Activated CD4-positive, alpha-beta T cell treated with anti-CD3 and anti-CD28 coated beads, Interleukin-2, amount 50 U/mL, for 24 hours (primary cell): Measurements from ENCODE around the gene SLC35G6.
"Not testable (repeated sequence)": the region's sequence is repeated elsewhere in the genome, so short reads cannot be mapped to it uniquely, and the experiment has no call there.

Experiments
- DNase-seq, 2 donors: peaks; one replicate each; pipeline ENCODE4 v3.0.0-alpha.2; 2020; ENCODE audit warnings: low read depth in 1 of 2, low spot score in 1 of 2

The SLC35G6 gene

DNA sequence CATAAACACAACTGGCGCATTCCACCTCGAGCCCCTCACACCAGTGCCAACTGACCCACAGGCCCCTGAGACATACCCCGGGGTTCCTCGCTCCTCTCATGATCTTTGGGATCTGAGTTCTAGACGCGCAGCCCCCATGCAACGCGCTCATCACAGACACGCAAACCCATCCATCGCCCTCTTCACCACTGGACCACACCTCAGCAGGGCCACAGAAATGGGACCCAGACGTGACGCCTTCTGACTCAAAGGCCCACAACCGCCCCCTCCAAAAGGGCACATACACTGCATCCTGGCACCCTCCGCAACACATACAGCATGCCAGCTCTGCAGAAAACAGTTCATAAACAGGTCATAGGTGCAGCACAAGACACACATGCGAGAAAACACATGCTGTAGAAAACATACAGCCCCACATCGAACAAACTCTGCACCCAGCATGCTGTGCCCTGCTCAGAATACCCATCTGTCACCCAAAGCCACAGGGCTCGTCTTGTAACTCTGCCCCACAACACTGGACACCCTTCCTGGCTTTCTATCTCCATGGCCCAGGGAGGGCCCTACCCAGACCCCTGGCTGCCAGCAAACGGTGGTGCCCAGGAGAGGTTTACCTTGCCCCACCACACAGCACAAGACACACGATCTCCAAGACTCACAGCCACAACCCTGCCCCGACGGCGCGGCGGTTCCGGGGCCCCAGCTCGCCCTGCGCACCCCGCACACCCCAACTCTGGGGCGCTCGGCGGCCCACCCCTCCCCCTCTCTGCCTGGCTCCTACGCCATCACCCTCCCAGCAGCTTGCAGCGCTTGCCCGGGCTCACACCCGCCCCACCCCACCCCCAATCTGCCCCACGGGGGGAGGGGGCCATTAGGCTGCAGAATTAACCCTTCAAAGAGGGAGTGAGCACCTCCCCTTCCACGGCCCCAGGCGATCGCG is 2.7 kb upstream of the SLC35G6 start:
- DNase-seq, result peak; percentile 18 to 30

DNA sequence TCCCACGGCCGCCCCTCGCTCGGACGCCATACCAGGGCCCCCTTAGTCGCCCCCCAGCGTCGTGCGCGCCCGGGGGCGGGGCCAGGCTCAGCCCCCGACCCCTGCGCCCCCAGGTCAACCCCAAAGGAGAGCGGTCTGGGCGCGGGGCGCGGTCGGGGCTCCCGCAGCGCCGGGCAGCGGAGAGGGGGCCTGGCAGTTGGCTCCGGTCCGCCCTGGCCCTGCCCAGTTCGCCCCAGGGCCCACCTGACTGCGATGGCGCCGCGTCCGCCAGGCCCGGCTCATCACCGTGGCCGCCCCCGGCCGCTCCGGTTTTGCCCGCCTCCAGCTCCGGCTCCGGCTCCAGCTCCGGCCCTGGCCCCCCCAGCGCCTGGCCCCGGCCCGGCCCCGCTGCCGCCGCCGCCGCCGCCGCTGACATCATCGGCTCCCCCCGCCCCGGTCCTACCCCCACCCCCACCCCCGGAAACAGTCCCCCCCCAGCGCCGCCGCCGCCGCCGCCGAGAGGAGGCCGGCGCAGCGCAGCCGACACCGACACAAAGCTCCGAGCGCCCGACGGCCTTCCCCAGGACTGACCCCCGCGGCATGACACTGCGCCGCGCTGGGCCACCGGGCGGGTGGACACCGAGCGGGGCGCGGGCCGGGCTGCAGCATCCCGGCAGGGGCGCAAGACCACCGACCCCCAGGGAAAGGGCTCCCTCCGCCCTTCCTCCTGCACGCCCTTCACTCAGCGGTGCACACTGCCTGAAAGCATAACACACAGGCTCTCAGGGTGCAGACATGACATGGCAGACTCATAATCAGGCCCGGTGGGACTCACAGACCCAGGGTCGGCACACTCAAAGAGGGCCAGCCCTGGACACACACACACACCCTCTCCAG is 1.8 kb upstream of the SLC35G6 start, which contains the start of gene ZBTB4:
Gene ZBTB4 (minus strand): TSS at position 419 of the 876 bp plus-strand sequence. CDS start 12,830 bp downstream, outside the sequence.
- DNase-seq, result peak; percentile 25 to 29

DNA sequence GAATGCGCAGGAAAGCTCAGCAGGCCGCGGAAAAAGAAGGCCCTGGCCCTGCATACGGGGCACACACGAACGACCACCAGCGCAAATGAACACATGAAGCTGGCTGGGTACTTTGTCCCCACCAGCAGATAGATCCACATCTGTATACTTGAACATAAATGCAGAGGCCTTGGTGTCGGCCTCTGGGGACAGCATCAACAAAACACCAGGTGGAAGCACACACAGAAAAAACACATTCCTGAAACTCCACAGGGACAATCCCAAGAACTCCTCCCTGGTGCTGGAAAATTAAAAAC is 1.2 kb upstream of the SLC35G6 start:
- no peak for DNase-seq

DNA sequence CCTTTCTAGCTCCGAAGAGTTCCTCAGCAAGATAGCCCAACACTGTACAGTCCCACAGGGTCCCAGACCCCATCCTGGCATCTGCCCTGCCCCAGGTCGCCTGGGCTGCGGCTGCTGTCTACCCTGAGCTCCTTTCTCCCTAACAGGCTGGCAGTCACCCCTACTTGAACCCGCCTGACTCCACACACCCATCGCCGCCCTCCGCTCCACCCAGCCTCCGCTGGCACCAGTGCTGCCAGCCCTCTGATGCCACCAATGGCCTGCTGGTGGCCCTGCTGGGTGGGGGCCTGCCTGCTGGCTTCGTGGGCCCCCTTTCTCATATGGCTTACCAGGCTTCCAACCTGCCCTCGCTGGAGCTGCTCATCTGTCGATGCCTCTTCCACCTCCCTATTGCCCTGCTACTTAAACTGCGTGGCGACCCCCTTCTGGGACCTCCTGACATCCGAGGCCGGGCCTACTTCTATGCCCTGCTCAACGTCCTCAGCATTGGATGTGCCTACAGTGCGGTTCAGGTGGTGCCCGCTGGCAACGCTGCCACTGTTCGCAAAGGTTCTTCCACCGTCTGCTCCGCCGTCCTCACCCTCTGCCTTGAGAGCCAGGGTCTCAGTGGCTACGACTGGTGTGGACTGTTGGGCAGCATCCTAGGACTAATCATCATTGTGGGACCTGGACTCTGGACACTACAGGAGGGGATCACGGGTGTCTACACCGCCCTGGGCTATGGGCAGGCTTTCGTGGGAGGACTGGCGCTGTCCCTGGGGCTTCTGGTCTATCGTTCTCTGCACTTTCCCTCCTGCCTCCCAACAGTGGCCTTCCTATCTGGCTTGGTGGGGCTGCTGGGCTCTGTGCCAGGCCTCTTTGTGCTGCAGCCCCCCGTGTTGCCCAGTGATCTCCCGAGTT is 846 bp downstream of the SLC35G6 start:
- DNase-seq, result not testable (repeated sequence)

DNA sequence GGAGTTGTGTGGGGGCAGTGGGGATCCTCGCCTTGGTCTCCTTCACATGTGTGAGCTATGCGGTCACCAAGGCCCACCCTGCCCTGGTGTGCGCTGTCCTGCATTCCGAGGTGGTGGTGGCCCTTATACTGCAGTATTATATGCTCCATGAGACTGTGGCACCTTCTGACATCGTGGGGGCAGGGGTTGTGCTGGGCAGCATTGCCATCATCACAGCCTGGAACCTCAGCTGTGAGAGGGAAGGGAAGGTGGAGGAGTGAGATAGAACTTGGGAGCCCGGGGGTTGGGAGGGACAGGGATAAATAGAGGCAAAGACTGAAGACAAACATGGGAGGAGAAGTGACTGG is 1.5 kb downstream of the SLC35G6 start:
- not testable (repeated sequence) for DNase-seq

DNA sequence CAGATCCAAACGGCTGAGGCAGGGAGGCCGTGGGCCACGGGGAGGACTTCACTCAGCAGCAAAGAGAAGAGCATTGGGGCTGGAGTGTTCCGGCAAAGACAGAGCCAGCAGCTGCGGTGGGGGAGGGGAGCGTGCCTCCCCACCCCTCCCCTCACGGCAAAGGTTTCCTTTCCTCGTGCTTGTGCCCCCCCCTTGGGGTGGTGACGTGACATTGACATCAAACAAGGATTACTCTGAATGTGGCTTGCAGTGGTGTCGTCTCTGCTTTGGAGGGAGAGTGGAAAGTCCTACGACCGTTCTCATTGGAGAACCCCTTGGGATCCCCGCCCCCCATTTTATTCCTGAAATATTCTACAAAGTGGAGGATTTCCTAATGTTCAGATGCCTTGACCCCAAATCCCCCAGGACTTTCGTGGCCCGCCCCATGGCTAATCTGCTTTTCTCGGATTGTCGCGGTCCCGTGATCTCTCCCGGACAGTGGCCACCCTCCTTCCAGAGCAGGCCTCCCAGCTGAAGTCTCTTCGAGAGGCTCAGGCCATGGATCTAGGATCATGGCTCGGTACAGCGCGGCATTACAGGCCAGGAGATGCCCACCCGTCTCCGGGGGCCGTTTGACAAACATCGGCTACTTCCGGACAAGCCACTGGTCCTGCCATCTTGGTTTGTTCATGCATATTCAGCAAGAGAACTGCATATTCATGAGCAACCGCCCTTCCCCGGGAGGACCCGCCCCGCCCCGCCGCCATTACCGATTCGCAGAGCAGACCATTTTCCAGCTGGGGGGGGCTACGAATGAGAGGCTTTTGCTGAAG is 2.2 kb downstream of the SLC35G6 start:
- peak; percentile 87 to 90 for DNase-seq

DNA sequence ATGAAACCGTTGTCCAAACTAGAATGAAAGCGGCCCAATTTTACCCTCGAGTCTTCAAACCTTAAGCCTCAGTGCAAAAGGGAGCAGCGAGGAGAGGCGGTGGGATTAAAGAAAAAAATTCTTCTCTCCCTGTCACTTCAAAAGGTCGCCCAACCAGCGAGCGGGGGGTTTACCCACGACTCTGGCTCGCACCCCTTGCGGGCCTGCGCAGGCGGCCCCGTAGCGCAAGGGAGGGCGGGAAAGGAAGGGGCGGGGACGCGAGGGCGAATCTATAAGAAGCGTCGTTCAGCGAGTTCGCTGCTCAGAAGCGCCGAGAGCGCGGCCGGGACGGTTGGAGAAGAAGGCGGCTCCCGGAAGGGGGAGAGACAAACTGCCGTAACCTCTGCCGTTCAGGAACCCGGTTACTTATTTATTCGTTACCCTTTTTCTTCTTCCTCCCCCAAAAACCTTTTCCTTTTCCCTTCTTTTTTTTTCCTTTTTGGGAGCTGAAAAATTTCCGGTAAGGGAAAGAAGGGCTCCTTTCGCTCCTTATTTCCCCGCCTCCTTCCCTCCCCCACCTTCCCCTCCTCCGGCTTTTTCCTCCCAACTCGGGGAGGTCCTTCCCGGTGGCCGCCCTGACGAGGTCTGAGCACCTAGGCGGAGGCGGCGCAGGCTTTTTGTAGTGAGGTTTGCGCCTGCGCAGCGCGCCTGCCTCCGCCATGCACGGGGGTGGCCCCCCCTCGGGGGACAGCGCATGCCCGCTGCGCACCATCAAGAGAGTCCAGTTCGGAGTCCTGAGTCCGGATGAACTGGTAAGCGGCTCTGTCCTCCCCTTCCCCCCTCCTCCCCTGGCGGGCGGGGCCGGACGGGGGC is 3.0 kb downstream of the SLC35G6 start, which contains the start of gene POLR2A:
Gene POLR2A (plus strand): TSS at position 300 of the 852 bp plus-strand sequence.
- peak; percentile 96 to 98 for DNase-seq

DNA sequence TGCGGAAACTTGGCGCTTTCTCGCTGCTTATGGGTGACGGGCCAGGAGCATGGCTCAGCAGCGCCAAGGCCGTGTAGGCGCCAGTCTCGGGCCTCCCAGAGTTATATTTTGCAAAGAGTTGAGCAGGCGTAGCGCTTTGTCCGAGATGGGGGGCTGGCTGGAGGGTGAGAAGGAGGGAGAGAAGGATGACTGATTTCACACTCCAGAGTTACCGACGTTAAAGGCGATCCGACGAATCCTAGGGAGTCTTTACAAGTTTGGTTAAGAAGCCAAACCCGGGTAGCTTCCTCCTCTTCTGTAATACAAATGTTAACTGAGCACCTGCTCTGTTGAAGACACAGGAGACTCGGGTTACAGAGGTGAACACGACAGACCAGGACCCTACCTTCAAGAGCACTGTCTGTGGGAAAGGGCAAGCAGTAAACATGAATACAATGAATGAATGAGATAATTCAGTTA is 3.7 kb downstream of the SLC35G6 start:
- DNase-seq, result no peak

DNA sequence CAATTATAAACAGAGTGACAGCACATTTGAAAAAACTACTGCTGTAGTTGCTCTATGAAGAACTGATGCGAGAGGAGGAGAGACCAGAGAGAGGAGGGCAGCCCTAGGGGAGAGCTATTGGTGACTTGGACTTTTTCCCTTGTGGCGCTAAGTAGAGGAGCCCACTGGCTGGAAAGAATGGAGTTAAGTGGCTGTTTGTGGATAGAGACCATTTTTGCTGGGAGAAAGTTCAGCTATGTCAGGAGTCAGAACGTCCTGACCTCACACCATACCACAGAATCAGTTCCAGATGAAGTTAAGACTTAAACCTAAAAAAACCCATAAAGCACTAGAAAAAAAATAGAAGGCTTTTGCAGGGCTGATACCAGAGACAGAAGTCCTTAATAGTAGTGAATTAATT is 4.9 kb downstream of the SLC35G6 start:
- DNase-seq, result no peak

DNA sequence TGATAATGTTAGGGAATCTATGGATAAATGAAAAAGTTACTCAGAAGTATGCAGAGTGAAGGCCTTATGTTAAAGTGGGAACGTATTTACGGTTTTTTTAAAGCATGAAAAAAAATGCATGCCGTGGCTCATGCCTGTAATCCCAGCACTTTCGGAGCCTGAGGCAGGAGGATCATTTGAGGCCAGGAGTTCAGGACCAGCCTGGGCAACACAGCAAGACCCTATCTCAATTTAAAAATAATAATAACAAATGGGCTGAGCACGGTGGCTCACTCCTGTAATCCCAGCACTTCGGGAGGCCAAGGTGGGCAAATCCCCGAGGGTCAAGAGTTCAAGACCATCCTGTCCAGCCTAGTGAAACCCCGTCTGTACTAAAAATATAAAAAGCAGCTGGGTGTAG is 8.9 kb downstream of the SLC35G6 start:
- DNase-seq, result no peak

DNA sequence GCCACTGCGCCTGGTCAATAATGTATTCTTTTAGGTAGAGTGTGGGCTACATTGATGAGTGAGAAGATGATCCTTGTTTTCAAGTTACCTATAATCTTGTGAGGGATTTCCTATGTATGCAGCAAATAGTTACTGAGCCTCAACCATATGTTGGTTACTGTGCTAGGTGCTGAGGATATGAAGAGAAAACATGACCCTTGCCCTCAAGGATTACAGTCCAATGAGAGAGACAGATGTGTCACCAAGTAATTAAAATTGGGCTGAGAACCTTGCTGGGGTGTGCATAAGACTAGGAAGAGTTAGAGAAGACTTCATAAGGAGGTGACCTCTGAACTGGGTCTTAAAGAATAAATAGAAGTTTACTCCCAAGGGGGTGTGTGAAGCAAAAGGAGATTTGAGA is 10.3 kb downstream of the SLC35G6 start:
- DNase-seq, result no peak

DNA sequence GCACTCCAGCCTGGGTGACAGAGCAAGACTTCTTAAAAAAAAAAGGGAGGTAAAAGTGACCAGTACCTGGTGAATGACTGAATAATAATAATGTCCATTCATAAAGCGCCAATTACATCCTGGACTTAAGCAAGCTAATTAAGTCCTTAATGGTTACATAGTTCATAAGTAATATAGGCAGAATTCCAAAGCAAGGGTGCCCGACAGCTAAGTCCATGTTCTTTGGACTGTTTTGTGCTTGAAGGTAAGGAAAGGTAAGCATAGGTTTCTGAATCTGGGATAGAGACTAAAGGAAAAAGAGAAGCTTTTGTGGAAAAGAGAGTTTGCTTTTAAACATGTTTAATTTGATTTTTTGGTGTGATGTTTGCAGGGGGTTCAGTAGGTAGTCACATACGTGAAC is 12.7 kb downstream of the SLC35G6 start:
- no peak for DNase-seq

DNA sequence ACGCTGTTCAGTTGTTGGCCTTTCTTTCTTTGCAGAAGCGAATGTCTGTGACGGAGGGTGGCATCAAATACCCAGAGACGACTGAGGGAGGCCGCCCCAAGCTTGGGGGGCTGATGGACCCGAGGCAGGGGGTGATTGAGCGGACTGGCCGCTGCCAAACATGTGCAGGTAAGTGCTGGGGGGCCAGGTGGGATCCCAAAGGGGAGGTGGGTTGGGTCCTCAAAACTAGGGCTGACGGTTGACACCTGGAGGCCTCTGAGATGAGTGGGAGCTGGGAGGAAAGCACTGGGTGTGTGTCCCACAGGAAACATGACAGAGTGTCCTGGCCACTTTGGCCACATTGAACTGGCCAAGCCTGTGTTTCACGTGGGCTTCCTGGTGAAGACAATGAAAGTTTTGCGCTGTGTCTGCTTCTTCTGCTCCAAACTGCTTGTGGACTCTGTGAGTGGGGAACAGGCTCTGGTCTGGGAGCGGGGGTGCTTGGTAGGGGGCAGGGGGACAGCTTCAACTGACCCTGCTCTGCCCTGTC is 14.7 kb downstream of the SLC35G6 start:
- no peak for DNase-seq

DNA sequence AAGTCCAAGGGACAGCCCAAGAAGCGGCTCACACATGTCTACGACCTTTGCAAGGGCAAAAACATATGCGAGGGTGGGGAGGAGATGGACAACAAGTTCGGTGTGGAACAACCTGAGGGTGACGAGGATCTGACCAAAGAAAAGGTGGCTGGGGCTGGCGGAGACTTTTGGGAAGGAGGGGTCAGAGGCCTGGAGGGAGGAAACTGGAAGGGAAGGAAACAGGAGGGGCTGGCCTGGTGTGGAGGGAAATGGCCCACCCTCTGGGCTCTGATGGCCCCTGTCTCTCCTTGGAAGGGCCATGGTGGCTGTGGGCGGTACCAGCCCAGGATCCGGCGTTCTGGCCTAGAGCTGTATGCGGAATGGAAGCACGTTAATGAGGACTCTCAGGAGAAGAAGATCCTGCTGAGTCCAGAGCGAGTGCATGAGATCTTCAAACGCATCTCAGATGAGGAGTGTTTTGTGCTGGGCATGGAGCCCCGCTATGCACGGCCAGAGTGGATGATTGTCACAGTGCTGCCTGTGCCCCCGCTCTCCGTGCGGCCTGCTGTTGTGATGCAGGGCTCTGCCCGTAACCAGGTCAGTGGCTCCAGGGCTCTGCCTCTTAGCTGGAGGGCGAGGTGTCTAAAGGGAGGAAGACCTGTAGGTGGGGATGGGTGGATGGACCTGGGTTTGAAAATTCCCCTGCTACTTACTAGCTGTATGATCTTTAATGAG is 15.4 kb downstream of the SLC35G6 start:
- DNase-seq, result no peak

DNA sequence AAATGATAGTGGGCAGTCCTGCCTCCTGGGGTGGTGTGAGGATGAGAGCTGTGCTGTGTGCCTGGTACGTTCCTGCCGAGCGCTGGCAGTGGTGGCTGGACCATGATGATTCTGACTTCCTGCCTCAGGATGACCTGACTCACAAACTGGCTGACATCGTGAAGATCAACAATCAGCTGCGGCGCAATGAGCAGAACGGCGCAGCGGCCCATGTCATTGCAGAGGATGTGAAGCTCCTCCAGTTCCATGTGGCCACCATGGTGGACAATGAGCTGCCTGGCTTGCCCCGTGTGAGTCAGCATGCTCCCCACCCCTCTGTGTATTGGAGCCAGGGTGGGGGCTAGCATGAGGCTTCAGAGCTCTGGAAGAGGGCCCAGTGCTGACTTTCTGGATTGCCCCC is 16.0 kb downstream of the SLC35G6 start:
- DNase-seq, result no peak

DNA sequence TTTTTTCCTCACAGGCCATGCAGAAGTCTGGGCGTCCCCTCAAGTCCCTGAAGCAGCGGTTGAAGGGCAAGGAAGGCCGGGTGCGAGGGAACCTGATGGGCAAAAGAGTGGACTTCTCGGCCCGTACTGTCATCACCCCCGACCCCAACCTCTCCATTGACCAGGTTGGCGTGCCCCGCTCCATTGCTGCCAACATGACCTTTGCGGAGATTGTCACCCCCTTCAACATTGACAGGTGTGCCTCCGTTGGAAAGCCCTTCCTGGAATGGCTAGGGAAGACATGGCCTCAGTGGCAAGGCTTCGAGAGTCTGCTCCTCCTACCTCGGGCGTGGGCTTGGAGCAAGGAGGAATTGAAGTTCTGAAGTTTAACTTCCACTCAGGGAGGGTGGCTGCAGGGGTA is 16.4 kb downstream of the SLC35G6 start:
- no peak for DNase-seq

DNA sequence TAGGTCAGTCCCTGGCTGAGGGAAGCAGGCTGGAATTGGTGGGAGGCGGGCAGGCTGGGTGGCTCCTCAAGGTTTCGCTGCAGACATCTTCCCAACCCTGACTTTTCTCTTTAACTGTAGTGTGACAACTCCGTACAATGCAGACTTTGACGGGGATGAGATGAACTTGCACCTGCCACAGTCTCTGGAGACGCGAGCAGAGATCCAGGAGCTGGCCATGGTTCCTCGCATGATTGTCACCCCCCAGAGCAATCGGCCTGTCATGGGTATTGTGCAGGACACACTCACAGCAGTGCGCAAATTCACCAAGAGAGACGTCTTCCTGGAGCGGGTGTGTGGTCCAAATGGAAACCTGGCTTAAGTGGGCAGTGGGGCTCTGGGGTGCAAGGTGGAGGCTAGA is 17.9 kb downstream of the SLC35G6 start:
- no peak for DNase-seq

DNA sequence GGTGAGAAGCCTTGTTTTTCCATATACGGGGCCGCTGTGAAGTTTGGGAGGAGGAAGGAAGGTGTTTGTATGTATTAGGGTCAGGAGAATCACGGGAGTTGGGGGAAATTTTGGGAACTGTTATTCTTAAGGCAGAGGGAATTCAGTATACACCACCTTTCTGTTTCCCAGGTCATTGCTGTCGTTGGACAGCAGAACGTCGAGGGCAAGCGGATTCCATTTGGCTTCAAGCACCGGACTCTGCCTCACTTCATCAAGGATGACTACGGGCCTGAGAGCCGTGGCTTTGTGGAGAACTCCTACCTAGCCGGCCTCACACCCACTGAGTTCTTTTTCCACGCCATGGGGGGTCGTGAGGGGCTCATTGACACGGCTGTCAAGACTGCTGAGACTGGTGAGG is 20.5 kb downstream of the SLC35G6 start:
- no peak for DNase-seq
